LNCAP (cell line): ENCODE data around the gene AOPEP.

Experiments
- CTCF ChIP-seq: fragments of 450-650 bp; IDR thresholded peaks from 2 replicates; pipeline ENCODE4 v1.5.1; 2017; ENCODE audit warnings: mild to moderate bottlenecking

The AOPEP gene

DNA sequence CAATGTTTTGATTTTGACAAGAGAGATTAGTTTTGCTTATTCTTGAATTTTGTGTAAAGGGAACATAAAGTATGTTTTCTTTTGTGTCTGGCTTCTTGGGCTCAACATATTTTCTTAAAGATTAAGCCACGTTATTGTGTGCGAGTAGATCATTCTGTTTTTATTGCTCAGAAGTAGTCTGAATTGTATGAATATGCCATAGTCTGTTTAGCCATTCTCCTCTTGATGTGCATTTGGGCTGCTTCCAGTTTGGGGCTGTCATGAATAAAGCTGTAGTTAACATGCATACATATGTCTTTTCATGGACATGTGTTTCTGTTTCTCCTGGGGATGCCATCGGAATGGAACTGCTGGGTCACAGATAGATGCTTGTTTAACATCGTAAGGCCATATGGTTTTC is 392.1 kb downstream of the AOPEP start:
- no peak for TF ChIP-seq CTCF

DNA sequence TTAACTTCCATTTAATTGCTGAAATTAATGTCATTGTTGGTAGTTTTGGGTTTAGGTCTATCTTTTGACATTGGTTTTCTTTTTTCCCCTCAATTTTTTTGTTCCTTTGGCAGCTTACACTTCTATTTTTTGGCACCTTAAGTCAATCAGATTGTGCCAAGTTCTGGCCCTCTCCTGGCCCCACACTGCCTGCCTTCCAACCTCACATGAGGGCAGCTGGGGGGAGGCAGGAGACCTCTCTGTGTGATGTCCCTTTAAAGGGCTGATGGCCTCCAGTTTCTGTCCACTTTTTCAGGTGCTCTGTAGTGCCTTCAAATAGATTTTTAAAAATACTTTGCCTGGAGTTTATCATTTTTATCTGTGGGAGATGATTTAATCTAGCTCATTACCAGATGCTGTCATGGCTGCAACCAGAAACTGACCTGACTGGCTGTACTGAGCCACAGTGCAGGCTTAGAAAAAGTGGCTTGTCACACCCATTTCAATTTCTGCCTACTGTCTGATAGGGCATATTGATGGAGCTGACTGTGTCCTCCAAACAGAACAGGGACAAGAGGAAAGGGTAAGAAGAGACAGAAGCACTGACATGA is 394.4 kb downstream of the AOPEP start:
- no peak for TF ChIP-seq CTCF

DNA sequence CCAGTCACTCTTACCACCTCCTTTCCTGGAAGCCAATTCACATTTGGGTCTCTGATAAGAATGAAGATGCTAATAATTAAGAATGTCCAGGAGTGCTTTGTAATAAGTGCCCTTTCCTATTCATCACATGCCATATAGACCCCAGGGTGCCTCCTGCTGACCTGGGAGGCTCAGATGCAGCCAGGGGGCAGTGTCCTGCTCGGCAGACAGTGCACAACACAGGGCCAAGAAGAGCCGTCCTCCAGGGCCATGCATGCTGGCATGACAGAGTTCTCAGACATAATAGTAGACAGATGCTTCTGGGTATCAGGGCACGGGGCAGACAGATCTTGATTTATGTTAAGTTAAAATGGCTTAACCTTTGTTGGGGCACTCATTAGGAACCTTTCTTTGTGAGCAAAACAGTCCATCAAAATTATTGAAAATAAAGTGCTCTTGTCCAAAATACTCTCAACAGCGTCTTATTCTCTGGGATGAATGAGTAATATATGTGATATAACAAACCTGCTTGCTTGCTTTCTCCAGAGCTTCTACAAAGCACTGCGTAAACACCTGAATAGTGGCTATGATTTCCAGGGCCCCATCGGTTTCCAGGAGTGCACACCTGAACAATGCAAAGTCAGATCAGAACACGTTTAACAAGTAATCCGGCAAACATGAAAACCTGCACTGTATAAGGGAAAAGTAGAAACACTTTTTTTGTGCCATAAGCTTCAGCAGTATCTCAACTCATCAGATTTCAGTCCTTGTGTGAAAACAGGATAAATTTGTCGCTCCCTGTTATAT is 398.3 kb downstream of the AOPEP start:
- peak; percentile 31 for TF ChIP-seq CTCF

GRCh38 chr9:95125652-95126051 is 399.2 kb downstream of the AOPEP start:
- TF ChIP-seq CTCF = no peak

- no peak for TF ChIP-seq CTCF
These were observed 400.2 kb downstream of the AOPEP start for GRCh38 chr9:95126739-95127138.

GRCh38 chr9:95127249-95128176 is 401.0 kb downstream of the AOPEP start:
- TF ChIP-seq CTCF = peak; percentile 99

GRCh38 chr9:95128177-95128524 is 401.7 kb downstream of the AOPEP start:
- no peak for TF ChIP-seq CTCF
